ENCODE results near the gene WFDC11.

- TF ChIP-seq CTCF (IDR thresholded peaks at IDR 0.05) (peak in 1 of 3 experiments; percentile 37), POLR2A (IDR thresholded peaks at IDR 0.05) (no peak), POLR2AphosphoS5 (IDR thresholded peaks at IDR 0.05; ENCODE audit: insufficient read depth in 1 of 2, low read depth in 1 of 2) (no peak)
Observed at GRCh38 chr20:45629496-45630100, 40.4 kb downstream of the WFDC11 start, which contains the start of gene WFDC10A.
